IPS-18c (cell line): ENCODE results near the gene KCTD18.

Experiments used
- H3K4me3 ChIP-seq: 2 replicates; pipeline ENCODE4 v1.7.0; 2013; ENCODE audit warnings: low read depth, mild to moderate bottlenecking, low read length, moderate library complexity; ENCODE audit not compliant: insufficient read depth
- H3K9me3 ChIP-seq: one replicate; pipeline ENCODE4 v1.6.1; 2013; ENCODE audit warnings: mild to moderate bottlenecking, low read length, moderate library complexity; ENCODE audit not compliant: control insufficient read depth, insufficient read depth

KCTD18 gene

GRCh38 chr2:200494048-200494447 is 15.8 kb downstream of the KCTD18 start:
- no peaks in the 10 kb centered on the region for H3K9me3 ChIP-seq
- H3K4me3 ChIP-seq, result no peak overlapping the region

GRCh38 chr2:200492656-200493055 is 17.2 kb downstream of the KCTD18 start:
- H3K9me3 ChIP-seq, result no peaks in the 10 kb centered on the region
- no peak overlapping the region for H3K4me3 ChIP-seq

DNA sequence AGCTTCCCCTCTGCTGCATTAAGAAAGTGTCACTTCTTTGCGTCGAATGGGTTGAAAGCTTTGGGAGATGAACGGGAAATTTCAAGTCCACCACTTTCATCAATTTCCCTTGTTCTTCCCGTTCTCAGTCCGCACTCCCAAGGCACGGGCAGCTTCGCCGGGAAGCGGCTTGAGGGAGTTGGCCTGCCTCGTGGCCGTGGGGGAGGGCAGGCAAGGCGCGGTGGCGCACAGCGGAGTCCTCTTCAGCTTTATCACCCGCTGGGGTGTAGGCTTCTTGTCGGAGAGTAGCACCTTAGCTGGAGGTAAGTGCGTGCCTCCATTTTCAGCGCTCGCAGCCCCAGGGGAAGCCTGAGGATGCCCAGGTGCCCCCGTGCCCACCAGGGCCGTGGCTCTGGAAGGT is 19.9 kb downstream of the KCTD18 start:
- H3K9me3 ChIP-seq, result no peaks in the 10 kb centered on the region
- no peak overlapping the region for H3K4me3 ChIP-seq

- Histone ChIP-seq H3K4me3 (no peak overlapping the region), H3K9me3 (no peaks in the 10 kb centered on the region)
These were observed 21.7 kb downstream of the KCTD18 start for GRCh38 chr2:200488169-200488568.

GRCh38 chr2:200486529-200486928 is 23.3 kb downstream of the KCTD18 start:
- H3K4me3 ChIP-seq, result no peak overlapping the region
- H3K9me3 ChIP-seq, result no peaks in the 10 kb centered on the region

DNA sequence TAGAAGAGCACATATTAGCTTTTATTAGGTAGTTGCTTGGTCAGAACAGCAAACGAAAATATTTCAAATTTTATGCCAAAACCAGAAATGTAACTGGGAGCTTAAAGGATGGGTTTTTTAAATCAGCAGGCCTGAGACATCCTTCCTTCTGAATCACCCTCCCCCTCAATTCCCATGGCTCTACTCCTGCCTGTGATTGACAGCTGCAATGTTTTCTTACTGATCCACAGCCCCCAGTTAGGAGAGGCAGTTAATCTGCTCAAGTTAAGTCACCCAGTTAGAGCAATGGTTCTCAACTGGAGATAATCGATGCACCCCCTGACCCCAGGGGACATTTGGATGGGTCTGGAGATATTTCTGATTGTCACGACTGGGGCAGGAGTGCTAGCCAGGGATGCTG is 24.9 kb downstream of the KCTD18 start:
- no peak overlapping the region for H3K4me3 ChIP-seq
- no peaks in the 10 kb centered on the region for H3K9me3 ChIP-seq

DNA sequence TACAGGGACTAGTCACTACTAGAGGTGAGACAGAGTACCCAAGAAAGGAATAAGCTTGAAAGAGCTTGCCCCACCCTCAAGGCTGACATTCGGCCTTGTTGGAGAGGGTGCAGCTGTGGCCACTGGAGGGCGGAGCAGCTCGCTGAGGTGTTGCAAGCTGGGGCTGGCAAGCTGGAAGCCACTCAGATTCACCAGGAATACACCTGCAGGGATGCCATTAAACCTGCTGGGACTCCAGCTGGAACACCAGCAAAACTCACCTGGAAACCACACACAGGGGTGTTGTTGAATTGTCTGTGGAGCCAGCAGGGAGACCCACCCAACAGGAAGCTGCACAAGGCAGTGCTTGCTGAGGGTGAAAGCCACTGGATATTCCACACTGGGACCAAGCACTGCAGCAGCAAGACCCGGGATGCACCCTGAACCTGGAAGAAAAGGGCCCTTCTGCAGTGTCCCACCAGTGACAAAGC is 26.1 kb downstream of the KCTD18 start:
- Histone ChIP-seq H3K9me3 (no peaks in the 10 kb centered on the region), H3K4me3 (no peak overlapping the region)

- H3K9me3 ChIP-seq, result no peaks in the 10 kb centered on the region
- H3K4me3 ChIP-seq, result no peak overlapping the region
These were observed 27.7 kb downstream of the KCTD18 start for GRCh38 chr2:200482194-200482593.

- Histone ChIP-seq H3K4me3 (no peak overlapping the region), H3K9me3 (no peaks in the 10 kb centered on the region)
These were observed 30.1 kb downstream of the KCTD18 start for GRCh38 chr2:200479692-200480265.

GRCh38 chr2:200477667-200478131 is 32.2 kb downstream of the KCTD18 start:
- H3K4me3 ChIP-seq, result no peak overlapping the region
- H3K9me3 ChIP-seq, result no peaks in the 10 kb centered on the region

DNA sequence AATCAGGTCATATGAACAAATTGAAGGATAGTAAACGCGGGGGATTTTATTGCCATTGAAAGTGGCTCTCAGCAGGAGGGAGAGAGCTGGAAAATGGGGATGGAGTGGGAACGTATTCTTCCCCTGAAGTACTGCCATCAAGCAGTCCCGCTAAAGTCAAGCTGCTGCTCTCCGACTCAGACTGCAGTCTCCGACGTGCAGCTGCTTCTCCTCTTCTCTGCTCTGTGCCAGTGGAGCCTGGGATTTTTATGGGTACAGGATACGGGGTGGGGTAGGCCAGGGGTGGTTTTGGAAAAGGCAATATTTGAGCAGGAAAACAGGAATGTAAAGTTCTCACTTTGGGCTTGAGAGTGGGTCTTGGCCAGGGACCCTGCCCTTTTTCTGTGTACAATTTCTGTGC is 33.0 kb downstream of the KCTD18 start:
- H3K4me3 ChIP-seq, result no peak overlapping the region
- no peaks in the 10 kb centered on the region for H3K9me3 ChIP-seq

- Histone ChIP-seq H3K4me3 (no peak overlapping the region), H3K9me3 (no peaks in the 10 kb centered on the region)
These were observed 34.1 kb downstream of the KCTD18 start for GRCh38 chr2:200475795-200476194.

DNA sequence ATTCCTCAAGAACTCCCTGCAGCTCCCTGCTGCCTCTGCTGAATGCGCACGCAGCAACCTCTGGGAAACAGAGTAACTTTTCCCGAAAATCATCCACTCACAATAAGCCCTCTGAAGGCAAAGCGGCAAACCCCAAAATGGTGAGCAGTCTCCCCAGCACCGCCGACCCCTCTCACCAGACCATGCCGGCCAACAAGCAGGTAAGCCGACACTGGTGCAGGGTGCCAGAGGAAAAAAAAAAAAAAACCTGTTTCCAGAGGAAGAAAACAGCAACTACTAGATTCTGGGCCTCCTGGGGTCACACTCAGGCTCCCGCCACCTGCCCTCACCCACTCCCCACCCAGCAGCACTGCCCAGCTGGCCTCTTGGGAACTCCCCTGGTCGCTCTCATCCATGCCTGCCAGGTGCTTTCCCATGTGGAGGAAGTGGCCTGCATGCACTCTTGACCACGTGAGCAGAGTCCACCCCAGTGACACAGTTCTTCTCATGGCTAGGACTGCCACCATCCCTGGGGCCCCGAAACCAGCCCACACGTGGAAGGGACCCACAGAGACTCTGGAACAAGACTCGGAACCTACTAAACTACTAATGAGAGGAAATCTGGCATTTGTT is 36.9 kb downstream of the KCTD18 start:
- Histone ChIP-seq H3K4me3 (no peak overlapping the region), H3K9me3 (no peaks in the 10 kb centered on the region)

DNA sequence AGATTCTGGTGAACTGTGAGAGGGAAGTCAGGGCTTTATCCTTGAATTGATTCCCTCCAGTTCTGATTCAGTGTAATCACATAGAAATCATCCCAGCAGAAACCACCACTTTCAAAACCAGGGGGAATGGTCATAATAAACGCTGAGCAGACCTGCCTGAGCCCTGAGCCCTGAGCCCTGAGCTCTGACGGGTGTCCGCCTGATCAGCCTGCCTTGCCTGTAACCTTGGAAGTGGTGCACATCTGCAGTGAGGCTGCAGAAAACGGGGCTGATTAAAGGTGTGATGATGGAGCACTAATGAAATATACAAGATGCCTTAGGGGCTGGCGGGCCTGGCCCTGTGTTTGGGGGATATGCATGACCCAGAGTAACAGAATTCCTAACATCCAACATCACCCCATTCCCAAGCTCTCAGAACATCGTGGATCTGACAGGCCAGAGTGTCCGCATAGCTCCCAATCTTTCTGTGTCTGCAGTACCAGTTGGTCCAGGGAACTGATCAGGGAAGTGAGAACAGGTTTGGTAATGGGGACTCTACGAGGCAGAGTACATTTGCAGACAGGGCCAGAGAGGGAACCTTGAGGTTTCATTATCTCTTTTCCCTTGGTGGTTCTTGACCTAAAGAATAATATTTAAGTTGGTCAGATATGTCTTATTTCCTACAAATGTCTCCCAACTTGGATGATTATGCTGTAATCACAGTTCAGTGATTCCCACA is 37.8 kb downstream of the KCTD18 start:
- no peaks in the 10 kb centered on the region for H3K9me3 ChIP-seq
- H3K4me3 ChIP-seq, result no peak overlapping the region

DNA sequence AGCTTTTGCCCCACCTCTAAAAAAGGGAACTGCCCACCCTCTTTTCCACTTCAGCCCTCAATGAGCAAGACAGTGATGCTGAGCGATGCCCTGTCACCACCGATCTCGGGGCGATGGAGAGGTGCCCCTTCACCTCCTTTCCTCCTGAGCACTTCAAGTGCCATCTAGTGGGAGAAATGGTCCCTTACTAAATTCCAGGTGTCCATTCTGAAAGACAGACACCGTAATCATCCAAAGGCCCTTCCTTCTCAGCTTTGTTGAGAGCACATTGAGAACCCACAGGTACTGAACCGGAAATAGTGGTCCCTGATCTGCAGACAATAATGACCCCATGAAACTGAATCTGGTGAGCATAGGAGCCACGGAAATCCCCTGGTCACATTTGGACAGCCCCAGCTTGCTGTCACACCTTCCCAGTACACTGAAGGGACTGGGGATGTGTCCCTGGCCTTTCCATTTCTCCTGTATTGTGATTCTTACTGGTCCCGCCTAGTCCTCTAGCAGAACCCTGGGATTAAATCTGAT is 38.5 kb downstream of the KCTD18 start:
- Histone ChIP-seq H3K9me3 (no peaks in the 10 kb centered on the region), H3K4me3 (no peak overlapping the region)

GRCh38 chr2:200470230-200470629 is 39.6 kb downstream of the KCTD18 start:
- Histone ChIP-seq H3K4me3 (no peak overlapping the region), H3K9me3 (no peaks in the 10 kb centered on the region)

DNA sequence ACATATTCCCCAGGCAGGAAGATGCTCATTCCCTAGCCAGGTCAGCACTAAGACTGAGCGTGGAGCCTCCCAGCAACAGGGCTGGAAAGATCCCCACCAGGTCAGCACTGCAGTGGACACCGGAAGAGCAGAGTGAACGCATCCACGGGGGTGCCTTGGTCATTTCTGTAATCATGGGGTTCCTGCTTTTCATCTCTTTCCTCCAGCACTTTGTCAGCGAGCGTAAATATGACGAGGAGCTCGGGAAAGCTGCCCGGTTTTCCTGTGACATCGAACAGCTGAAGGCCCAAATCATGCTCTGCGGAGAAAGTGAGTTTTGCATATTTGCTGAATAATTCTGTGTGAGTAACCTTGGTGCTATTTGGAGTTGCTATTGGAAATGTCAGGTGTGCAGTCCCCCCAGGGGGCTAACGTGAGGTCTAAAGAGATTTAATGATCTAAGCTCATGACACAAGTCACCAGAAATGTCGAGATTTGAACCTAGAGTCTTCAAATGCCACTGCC is 40.1 kb downstream of the KCTD18 start:
- Histone ChIP-seq H3K4me3 (no peak overlapping the region), H3K9me3 (no peaks in the 10 kb centered on the region)
